ENCODE results near the gene APP.

DNA sequence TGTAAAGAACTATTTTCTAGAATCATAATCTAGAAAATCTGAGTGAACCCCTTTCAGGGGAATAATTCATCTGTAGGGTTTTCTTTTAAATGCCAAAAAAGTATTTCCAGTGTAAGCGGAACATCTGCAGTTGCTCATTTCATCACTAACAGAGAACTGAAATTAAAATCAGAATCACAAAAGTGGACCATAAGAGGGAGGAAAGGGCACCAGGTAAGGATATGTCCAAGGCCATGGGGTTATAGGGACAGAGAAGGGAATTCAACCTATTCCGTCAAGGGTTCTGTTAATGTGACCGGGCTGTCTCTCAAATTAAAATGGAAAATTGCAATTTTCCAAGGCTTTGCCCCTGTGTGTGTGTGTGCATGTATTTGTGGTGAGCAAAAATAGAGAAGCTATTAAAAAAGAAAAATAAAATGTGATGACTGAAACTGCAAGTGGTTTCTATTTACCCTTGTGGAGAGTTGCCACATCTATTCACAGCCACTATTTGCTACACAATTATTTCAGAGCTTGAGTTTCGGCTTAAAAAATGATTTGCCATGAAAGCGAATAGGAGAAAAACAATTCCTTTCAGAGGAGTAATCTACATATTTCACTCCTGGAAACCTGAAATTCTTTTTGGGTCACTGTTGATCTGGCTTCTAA, 53.1 kb downstream of the APP start:
- TF ChIP-seq, protein P1, sequence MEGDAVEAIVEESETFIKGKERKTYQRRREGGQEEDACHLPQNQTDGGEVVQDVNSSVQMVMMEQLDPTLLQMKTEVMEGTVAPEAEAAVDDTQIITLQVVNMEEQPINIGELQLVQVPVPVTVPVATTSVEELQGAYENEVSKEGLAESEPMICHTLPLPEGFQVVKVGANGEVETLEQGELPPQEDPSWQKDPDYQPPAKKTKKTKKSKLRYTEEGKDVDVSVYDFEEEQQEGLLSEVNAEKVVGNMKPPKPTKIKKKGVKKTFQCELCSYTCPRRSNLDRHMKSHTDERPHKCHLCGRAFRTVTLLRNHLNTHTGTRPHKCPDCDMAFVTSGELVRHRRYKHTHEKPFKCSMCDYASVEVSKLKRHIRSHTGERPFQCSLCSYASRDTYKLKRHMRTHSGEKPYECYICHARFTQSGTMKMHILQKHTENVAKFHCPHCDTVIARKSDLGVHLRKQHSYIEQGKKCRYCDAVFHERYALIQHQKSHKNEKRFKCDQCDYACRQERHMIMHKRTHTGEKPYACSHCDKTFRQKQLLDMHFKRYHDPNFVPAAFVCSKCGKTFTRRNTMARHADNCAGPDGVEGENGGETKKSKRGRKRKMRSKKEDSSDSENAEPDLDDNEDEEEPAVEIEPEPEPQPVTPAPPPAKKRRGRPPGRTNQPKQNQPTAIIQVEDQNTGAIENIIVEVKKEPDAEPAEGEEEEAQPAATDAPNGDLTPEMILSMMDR (IDR thresholded peaks at IDR 0.05): no peak
- TF ChIP-seq POLR2AphosphoS5 (IDR thresholded peaks at IDR 0.05) (no peak), POLR2A (IDR thresholded peaks at IDR 0.05) (no peak)
